HCT116 (cell line): ENCODE results near the gene LDB2. TPM values are rescaled to one million over a fixed set of nuclear protein-coding genes. Genes with fewer than 3 reads are reported as not detected.

Experiments used
- ATAC-seq: fragments of 200-7000 bp; cut with Tn5 transposase; 2 replicates; pipeline ENCODE4 v1.9.1; 2020; ENCODE audit warnings: mild to moderate bottlenecking, moderate library complexity
- BruUV-seq: library from RNA; stranded (reverse); fragments of 400-500 nt; replicated peaks from 2 replicates; lab custom pipeline; 2021; lab: Mats Ljungman, UMichigan
- CTCF ChIA-PET: fragments of 300-600 bp; sonication (Branson Sonifier 250); formaldehyde crosslinking; loops from one replicate; lab custom pipeline; 2021; ENCODE audit warnings: antibody characterized with exemption; lab: Charles Lee
- POLR2A ChIA-PET: fragments of 300-600, 350-600 bp; sonication (Branson Sonifier 250); formaldehyde crosslinking; loops from one replicate; lab custom pipeline; 2021; ENCODE audit warnings: antibody characterized with exemption; lab: Charles Lee
- RAD21 ChIA-PET, 2 experiments: fragments of 300-600 bp; sonication (Branson Sonifier 250); formaldehyde crosslinking; loops; one replicate each; lab custom pipeline; 2023; ENCODE audit warnings: low total read pairs in 2 of 2; ENCODE audit not compliant: uncharacterized antibody in 2 of 2, unreplicated experiment in 2 of 2, low non-redundant PET in 1 of 2; lab: Charles Lee
- DNase-seq: peaks from one replicate; pipeline ENCODE4 v3.0.0-alpha.2; 2010; ENCODE audit warnings: low read depth, low spot score
- H2AFZ ChIP-seq: fragments of 200-600 bp; shearing (Covaris generic), sonication (generic); 2 replicates; pipeline ENCODE4 v1.6.1; 2017; ENCODE audit warnings: low read depth, mixed run types, mixed read lengths, antibody characterized with exemption, low read length; ENCODE audit not compliant: poor library complexity, severe bottlenecking
- H3K27ac ChIP-seq: 2 replicates; pipeline ENCODE4 v1.5.1; 2012; ENCODE audit warnings: low read depth, low read length
- H3K27me3 ChIP-seq: fragments of 200-600 bp; sonication (generic); 2 replicates; pipeline ENCODE4 v1.6.1; 2016; ENCODE audit warnings: mixed run types, low read length, mixed read lengths; ENCODE audit not compliant: insufficient read depth
- H3K36me3 ChIP-seq, 2 experiments: fragments of 200-500 bp in 1 of 2; fragments of 200-600 bp in 1 of 2; sonication (Bioruptor generic) in 1 of 2; sonication (generic) in 1 of 2; 2 replicates each; pipeline versions ENCODE4 v1.5.1 to v1.6.1; 2014 to 2016; ENCODE audit warnings: low read length in 2 of 2, inconsistent platforms in 1 of 2, mixed read lengths in 1 of 2, mixed run types in 1 of 2; ENCODE audit not compliant: insufficient read depth in 2 of 2, control insufficient read depth in 1 of 2
- H3K4me1 ChIP-seq, 2 experiments: fragments of 200-600 bp in 1 of 2; sonication (generic) in 1 of 2; 2 replicates each; pipeline versions ENCODE4 v1.5.1 to v1.6.1; 2012 to 2017; ENCODE audit warnings: low read length in 2 of 2, inconsistent platforms in 1 of 2, mild to moderate bottlenecking in 1 of 2, mixed read lengths in 1 of 2, mixed run types in 1 of 2, moderate library complexity in 1 of 2; ENCODE audit not compliant: insufficient read depth in 2 of 2, control insufficient read depth in 1 of 2
- H3K4me2 ChIP-seq: fragments of 200-600 bp; sonication (generic); 2 replicates; pipeline ENCODE4 v1.6.1; 2017; ENCODE audit warnings: mixed run types, low read length, mixed read lengths
- H3K4me3 ChIP-seq, 2 experiments: fragments of 200-600 bp in 1 of 2; sonication (generic) in 1 of 2; replicated peaks in 1 of 2; 2 replicates each; pipeline ENCODE4 v1.5.1; 2011 to 2016; ENCODE audit warnings: low read length in 2 of 2, control low read depth in 1 of 2, low read depth in 1 of 2, mild to moderate bottlenecking in 1 of 2, mixed read lengths in 1 of 2, mixed run types in 1 of 2
- H3K79me2 ChIP-seq: fragments of 200-600 bp; sonication (generic); 2 replicates; pipeline ENCODE4 v1.6.1; 2017; ENCODE audit warnings: mild to moderate bottlenecking, mixed run types, low read length, moderate library complexity, mixed read lengths; ENCODE audit not compliant: insufficient read depth
- H3K9ac ChIP-seq: fragments of 200-600 bp; sonication (generic); 2 replicates; pipeline ENCODE4 v1.6.1; 2016; ENCODE audit warnings: low read length, mixed read lengths
- H3K9me2 ChIP-seq: fragments of 200-600 bp; sonication (generic), shearing (Covaris generic); 2 replicates; pipeline ENCODE4 v1.6.1; 2017; ENCODE audit warnings: mixed run types, mild to moderate bottlenecking, moderate library complexity; ENCODE audit not compliant: insufficient read depth
- H3K9me3 ChIP-seq, 2 experiments: fragments of 200-500 bp in 1 of 2; fragments of 200-600 bp in 1 of 2; sonication (Bioruptor generic) in 1 of 2; sonication (generic) in 1 of 2; 2 replicates each; pipeline ENCODE4 v1.6.1; 2014 to 2017; ENCODE audit warnings: low read length in 2 of 2, mixed read lengths in 2 of 2, inconsistent platforms in 1 of 2, low read depth in 1 of 2, mild to moderate bottlenecking in 1 of 2, mixed run types in 1 of 2, moderate library complexity in 1 of 2; ENCODE audit not compliant: control insufficient read depth in 1 of 2, insufficient read depth in 1 of 2
- H4K20me1 ChIP-seq: fragments of 200-600 bp; sonication (generic), shearing (Covaris generic); 2 replicates; pipeline ENCODE4 v1.6.1; 2017; ENCODE audit warnings: mixed run types, mild to moderate bottlenecking, moderate library complexity; ENCODE audit not compliant: insufficient read depth
- ATF3 ChIP-seq: IDR thresholded peaks from 2 replicates; pipeline ENCODE4 v1.6.1; 2012
- EGR1 ChIP-seq: IDR thresholded peaks from 2 replicates; pipeline ENCODE4 v1.6.1; 2012; ENCODE audit warnings: low read depth
- EZH2 ChIP-seq: fragments of 200-600 bp; sonication (generic); IDR thresholded peaks from 2 replicates; pipeline ENCODE4 v1.6.1; 2017; ENCODE audit warnings: antibody characterized with exemption, mixed run types
- SRF ChIP-seq: IDR thresholded peaks from 2 replicates; pipeline ENCODE4 v1.6.1; 2012; ENCODE audit warnings: low read depth
- TCF7L2 ChIP-seq: IDR thresholded peaks from 2 replicates; pipeline ENCODE4 v1.7.0; 2011; ENCODE audit warnings: borderline replicate concordance, inconsistent platforms; ENCODE audit not compliant: insufficient read depth, insufficient read length; ENCODE audit errors: extremely low read depth
- YY1 ChIP-seq: IDR thresholded peaks from 2 replicates; pipeline ENCODE4 v1.6.1; 2011; ENCODE audit warnings: low read length, low read depth, moderate library complexity, mild to moderate bottlenecking; ENCODE audit not compliant: insufficient replicate concordance; ENCODE audit errors: extremely low read depth
- ZBTB33 ChIP-seq: IDR thresholded peaks from 2 replicates; pipeline ENCODE4 v1.6.1; 2011; ENCODE audit warnings: mild to moderate bottlenecking, low read length, moderate library complexity; ENCODE audit not compliant: insufficient replicate concordance; ENCODE audit errors: extremely low read depth
- ZFX ChIP-seq: fragments of 450-650 bp; IDR thresholded peaks from 2 replicates; pipeline ENCODE4 v1.6.1; 2017
- intact Hi-C: fragments of 100-400 bp; cut with micrococcal nuclease; formaldehyde crosslinking; loops from 2 replicates; pipeline ENCODE4 v1.10.0; 2022
- total RNA-seq: library from RNA; stranded (reverse); gene quantifications from one replicate; pipeline ENCODE4 v1.2.1, GENCODE V29; 2021; ENCODE audit not compliant: unreplicated experiment
- TF ChIP-seq, protein P1 (sequence below): IDR thresholded peaks from 2 replicates; pipeline ENCODE4 v1.6.1; 2012

LDB2 gene
- total RNA-seq, 1 experiment from 2014 or later = 0.12 TPM

GRCh38 chr4:16652732-16653305 is 245.6 kb downstream of the LDB2 start:
- DNase-seq (no peak), ATAC-seq (no peak)
- no peaks in the 10 kb centered on the region for H4K20me1 ChIP-seq
- BruUV-seq = no TSS peak
- no peaks in the 10 kb centered on the region for H3K9me2 ChIP-seq
- ChIA-PET CTCF (no interaction called here), POLR2A (no interaction called here), RAD21 (no interaction called here)
- no peaks in the 10 kb centered on the region for H3K36me3 ChIP-seq
- H3K79me2 ChIP-seq = no peaks in the 10 kb centered on the region
- H3K4me3 ChIP-seq = no peak overlapping the region
- no peak overlapping the region for H2AFZ ChIP-seq
- no peaks in the 10 kb centered on the region for H3K4me1 ChIP-seq
- no peak overlapping the region for H3K9ac ChIP-seq
- no peaks in the 10 kb centered on the region for H3K9me3 ChIP-seq
- H3K4me2 ChIP-seq = no peak overlapping the region
- TF ChIP-seq ZBTB33 (no peak), TCF7L2 (no peak)
- H3K27ac ChIP-seq = no peak overlapping the region
- intact Hi-C loops = no loop called here
- H3K27me3 ChIP-seq = peaks cover 10% of the 10 kb centered on the region; the same call in 1 of the 2 replicates

- ChIA-PET CTCF (no interaction called here), POLR2A (no interaction called here), RAD21 (no interaction called here)
- no peaks in the 10 kb centered on the region for H3K9me3 ChIP-seq
- no peaks in the 10 kb centered on the region for H3K4me1 ChIP-seq
- ATAC-seq = no peak
- 0 out of 2 replicates have a peak, but pooled peaks cover 2% of the 10 kb centered on the region for H3K27me3 ChIP-seq
- BruUV-seq = no TSS peak
- no peak for TF ChIP-seq ZFX
- TF ChIP-seq EZH2 = no peak
- TF ChIP-seq YY1 = no peak
- TF ChIP-seq EGR1 = no peak
- no peak for TF ChIP-seq ATF3
- no peak for TF ChIP-seq ZBTB33
- TF ChIP-seq SRF = no peak
- TF ChIP-seq, protein P1, sequence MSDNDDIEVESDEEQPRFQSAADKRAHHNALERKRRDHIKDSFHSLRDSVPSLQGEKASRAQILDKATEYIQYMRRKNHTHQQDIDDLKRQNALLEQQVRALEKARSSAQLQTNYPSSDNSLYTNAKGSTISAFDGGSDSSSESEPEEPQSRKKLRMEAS = no peak
- no peak overlapping the region for H3K4me3 ChIP-seq
- H3K9ac ChIP-seq = no peak overlapping the region
- no peaks in the 10 kb centered on the region for H4K20me1 ChIP-seq
- intact Hi-C loops = loop anchor here (10.0 kb wide), 1 partner anchor 818 kb away; no protein-coding TSS in a partner anchor
- H3K27ac ChIP-seq = no peak overlapping the region
- no peaks in the 10 kb centered on the region for H3K79me2 ChIP-seq
- no peak overlapping the region for H3K4me2 ChIP-seq
- DNase-seq = no peak
- H2AFZ ChIP-seq = no peak overlapping the region
- no peaks in the 10 kb centered on the region for H3K9me2 ChIP-seq
- no peaks in the 10 kb centered on the region for H3K36me3 ChIP-seq
Observed at GRCh38 chr4:16646459-16646858, 252.0 kb downstream of the LDB2 start.
